Gastroesophageal sphincter (tissue), 4 donors: ENCODE results near the gene OR6K6. TPM values are rescaled to one million over a fixed set of nuclear protein-coding genes. Genes with fewer than 3 reads are reported as not detected.

Source experiments
- ATAC-seq: fragments of 150-250 bp; one replicate; pipeline ENCODE4 v1.9.1; 2016; ENCODE audit warnings: mild to moderate bottlenecking, moderate library complexity
- H3K27ac ChIP-seq, 4 donors: fragments of 200-600 bp; sonication (generic) in 3 of 4; 1 replicate in 3 of 4; 2 replicates in 1 of 4; pipeline ENCODE4 v1.5.1; 2016 to 2019
- H3K27me3 ChIP-seq: fragments of 200-600 bp; sonication (generic); one replicate; pipeline ENCODE4 v1.5.1; 2019
- H3K36me3 ChIP-seq, 2 donors: fragments of 200-600 bp; sonication (generic); one replicate each; pipeline ENCODE4 v1.5.1; 2019; ENCODE audit warnings: control low read depth in 1 of 2
- H3K4me1 ChIP-seq, 3 donors: fragments of 200-600 bp; sonication (generic); 1 replicate in 2 of 3; 2 replicates in 1 of 3; pipeline ENCODE4 v1.5.1; 2016 to 2019; ENCODE audit warnings: control low read depth in 2 of 3
- H3K4me3 ChIP-seq, 2 donors: fragments of 200-600 bp; sonication (generic); one replicate each; pipeline ENCODE4 v1.5.1; 2019; ENCODE audit warnings: mild to moderate bottlenecking in 1 of 2, moderate library complexity in 1 of 2
- H3K9me3 ChIP-seq, 3 donors: fragments of 200-600 bp; sonication (generic); one replicate each; pipeline ENCODE4 v1.5.1; 2017 to 2019; ENCODE audit warnings: control low read depth in 2 of 3
- EP300 ChIP-seq: sonication (generic); formaldehyde crosslinking; IDR thresholded peaks from one replicate; pipeline ENCODE4 v1.6.1; 2017; ENCODE audit warnings: antibody characterized with exemption, mild to moderate bottlenecking
- POLR2A ChIP-seq, 2 donors: fragments of 450-650 bp; IDR thresholded peaks; one replicate each; pipeline ENCODE4 v1.6.1; 2017; ENCODE audit warnings: antibody characterized with exemption in 2 of 2, mild to moderate bottlenecking in 2 of 2, moderate library complexity in 1 of 2
- POLR2AphosphoS5 ChIP-seq: sonication (generic); formaldehyde crosslinking; IDR thresholded peaks from one replicate; pipeline ENCODE4 v1.6.1; 2017; ENCODE audit warnings: antibody characterized with exemption
- WGBS, 2 donors: methylation state at CpG; one replicate each; pipeline ENCODE4 v1.1.5; 2018; ENCODE audit warnings: low coverage in 1 of 2; 5-methylcytosine and 5-hydroxymethylcytosine counted together
- total RNA-seq, 4 donors: library from RNA; depleted of rRNA; stranded (reverse); fragments of >200 nt; gene quantifications; one replicate each; pipeline ENCODE4 v1.1.0, GENCODE V29; 2016
- TF ChIP-seq, protein P1 (sequence below), 4 experiments: fragments of 200-600 bp in 2 of 4; fragments of 450-650 bp in 2 of 4; sonication (generic) in 1 of 4; IDR thresholded peaks; one replicate each; pipeline ENCODE4 v1.5.1; 2017 to 2019; ENCODE audit warnings: antibody characterized with exemption in 4 of 4, mild to moderate bottlenecking in 2 of 4, moderate library complexity in 2 of 4

The OR6K6 gene
- total RNA-seq = not detected

DNA sequence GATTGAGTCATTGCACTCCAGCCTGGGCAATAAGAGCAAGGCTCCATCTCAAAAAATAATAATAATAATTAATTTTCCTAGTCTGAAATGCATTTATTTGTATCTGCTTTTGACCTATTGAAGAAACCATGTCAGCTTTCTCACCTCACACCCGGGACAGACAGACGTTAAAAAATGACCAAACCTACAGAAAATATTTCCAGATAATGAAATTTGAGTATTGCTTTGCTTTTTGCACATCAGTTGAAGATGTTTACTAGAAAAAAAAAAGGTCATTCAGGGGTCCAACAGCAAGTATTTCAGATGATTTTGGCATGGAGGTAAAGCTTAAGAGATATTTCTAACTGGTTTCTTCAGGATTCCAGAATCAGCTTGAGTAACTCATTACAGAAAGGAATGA, at the start of gene OR6K6:
Gene OR6K6, plus strand, starts transcription at position 301 of the 400 bp plus-strand sequence. CDS start 168 bp downstream, outside the sequence.
- no peaks in the 10 kb centered on the region for H3K9me3 ChIP-seq
- no peaks in the 10 kb centered on the region for H3K4me1 ChIP-seq
- no peak within 1 kb of the TSS for H3K27ac ChIP-seq
- ATAC-seq = no peak
- H3K36me3 ChIP-seq = no peaks in the 10 kb centered on the region
- TF ChIP-seq EP300 = no peak
- TF ChIP-seq POLR2A (IDR thresholded peaks at IDR 0.05) = no peak
- TF ChIP-seq, protein P1, sequence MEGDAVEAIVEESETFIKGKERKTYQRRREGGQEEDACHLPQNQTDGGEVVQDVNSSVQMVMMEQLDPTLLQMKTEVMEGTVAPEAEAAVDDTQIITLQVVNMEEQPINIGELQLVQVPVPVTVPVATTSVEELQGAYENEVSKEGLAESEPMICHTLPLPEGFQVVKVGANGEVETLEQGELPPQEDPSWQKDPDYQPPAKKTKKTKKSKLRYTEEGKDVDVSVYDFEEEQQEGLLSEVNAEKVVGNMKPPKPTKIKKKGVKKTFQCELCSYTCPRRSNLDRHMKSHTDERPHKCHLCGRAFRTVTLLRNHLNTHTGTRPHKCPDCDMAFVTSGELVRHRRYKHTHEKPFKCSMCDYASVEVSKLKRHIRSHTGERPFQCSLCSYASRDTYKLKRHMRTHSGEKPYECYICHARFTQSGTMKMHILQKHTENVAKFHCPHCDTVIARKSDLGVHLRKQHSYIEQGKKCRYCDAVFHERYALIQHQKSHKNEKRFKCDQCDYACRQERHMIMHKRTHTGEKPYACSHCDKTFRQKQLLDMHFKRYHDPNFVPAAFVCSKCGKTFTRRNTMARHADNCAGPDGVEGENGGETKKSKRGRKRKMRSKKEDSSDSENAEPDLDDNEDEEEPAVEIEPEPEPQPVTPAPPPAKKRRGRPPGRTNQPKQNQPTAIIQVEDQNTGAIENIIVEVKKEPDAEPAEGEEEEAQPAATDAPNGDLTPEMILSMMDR (IDR thresholded peaks at IDR 0.05) = no peak
- TF ChIP-seq POLR2AphosphoS5 = no peak
- no peak within 1 kb of the TSS for H3K4me3 ChIP-seq
- 56 to 79% methylated on average over 2 of the region's 2 CpGs for WGBS, 2 donors
- no peaks in the 10 kb centered on the region for H3K27me3 ChIP-seq

DNA sequence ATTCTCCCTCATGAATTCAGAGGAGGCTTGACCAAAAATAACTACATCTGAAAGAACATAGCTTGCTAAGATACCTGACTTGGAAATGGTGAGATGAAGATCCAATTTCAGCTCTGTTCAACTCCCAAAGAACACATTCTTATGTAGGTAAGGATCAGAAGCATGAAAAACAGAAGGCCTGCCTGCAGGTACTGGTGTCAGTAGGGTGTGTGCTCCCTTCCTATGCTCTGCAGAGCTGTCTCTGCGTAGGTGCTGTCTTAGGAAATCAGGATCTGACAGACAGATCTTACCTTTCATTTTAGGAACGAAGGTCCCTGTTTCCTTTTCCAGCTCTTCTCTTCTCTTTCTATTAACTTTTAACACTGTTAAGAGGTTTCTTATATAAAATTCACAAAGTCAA, 48.4 kb upstream of the OR6K6 start:
- no peaks in the 10 kb centered on the region for H3K4me1 ChIP-seq
- no peak overlapping the region for H3K4me3 ChIP-seq
- TF ChIP-seq, protein P1 (IDR thresholded peaks at IDR 0.05) = no peak
- TF ChIP-seq POLR2A (IDR thresholded peaks at IDR 0.05) (no peak), POLR2AphosphoS5 (no peak), EP300 (no peak)
- no peaks in the 10 kb centered on the region for H3K27me3 ChIP-seq
- 52 to 71% methylated on average over 2 of the region's 2 CpGs for WGBS, 2 donors
- ATAC-seq = no peak
- no peak overlapping the region for H3K27ac ChIP-seq
- H3K36me3 ChIP-seq = no peaks in the 10 kb centered on the region
- no peaks in the 10 kb centered on the region for H3K9me3 ChIP-seq

- Histone ChIP-seq H3K9me3 (no peaks in the 10 kb centered on the region), H3K36me3 (no peaks in the 10 kb centered on the region), H3K27me3 (no peaks in the 10 kb centered on the region), H3K4me1 (no peaks in the 10 kb centered on the region), H3K27ac (no peak overlapping the region), H3K4me3 (no peak overlapping the region)
- WGBS, 2 donors = 49 to 57% methylated on average over 4 of the region's 4 CpGs
- no peak for ATAC-seq
- TF ChIP-seq, protein P1 (IDR thresholded peaks at IDR 0.05) = no peak
- TF ChIP-seq POLR2AphosphoS5 (no peak), EP300 (no peak), POLR2A (IDR thresholded peaks at IDR 0.05) (no peak)
Measured at GRCh38 chr1:158711098-158711497, 43.4 kb upstream of the OR6K6 start.

DNA sequence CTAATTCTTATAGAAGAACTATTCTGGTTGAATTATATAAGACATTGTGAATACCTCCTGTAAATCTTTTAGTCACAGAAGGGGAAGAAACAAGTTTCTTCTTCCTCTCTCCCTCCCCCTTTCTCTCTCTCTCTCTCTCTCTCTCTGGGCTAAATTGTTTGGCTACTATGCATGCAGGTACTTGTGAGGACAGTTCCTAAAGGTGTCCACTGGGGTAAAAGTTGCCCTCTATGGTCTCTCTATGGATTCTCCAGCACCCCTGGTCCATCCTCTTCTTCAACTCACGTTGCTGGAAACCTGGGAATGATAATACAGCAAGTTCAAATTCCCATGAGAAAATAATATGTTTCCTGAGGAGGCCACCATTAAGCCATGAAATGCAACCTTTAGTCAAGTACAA, 39.8 kb upstream of the OR6K6 start:
- ATAC-seq = no peak
- Histone ChIP-seq H3K9me3 (no peaks in the 10 kb centered on the region), H3K27ac (no peak overlapping the region), H3K4me3 (no peak overlapping the region), H3K4me1 (no peaks in the 10 kb centered on the region), H3K27me3 (no peaks in the 10 kb centered on the region), H3K36me3 (no peaks in the 10 kb centered on the region)
- 25 to 67% methylated on average over 1 of the region's 1 CpG for WGBS, 2 donors
- TF ChIP-seq, protein P1 (IDR thresholded peaks at IDR 0.05) = no peak
- TF ChIP-seq EP300 (no peak), POLR2A (IDR thresholded peaks at IDR 0.05) (no peak), POLR2AphosphoS5 (no peak)

DNA sequence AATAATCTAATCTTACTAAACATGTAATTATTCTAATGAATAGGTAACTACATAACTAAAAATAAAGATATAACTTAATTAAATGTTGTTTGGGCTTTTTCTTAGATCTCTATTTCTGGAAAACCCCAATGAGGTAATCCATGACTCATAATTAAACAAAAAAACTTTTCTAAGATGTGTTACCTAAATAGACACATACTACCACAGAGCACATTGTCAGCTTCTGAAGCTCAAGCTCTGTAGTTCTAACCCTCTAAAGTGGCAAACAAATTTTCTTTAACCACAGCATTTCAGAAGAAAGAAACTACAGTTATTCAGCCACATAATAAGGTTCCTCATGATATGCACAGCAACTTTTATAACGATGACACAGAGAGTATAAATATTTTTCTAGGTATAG, 38.2 kb upstream of the OR6K6 start:
- Histone ChIP-seq H3K9me3 (no peaks in the 10 kb centered on the region), H3K27ac (no peak overlapping the region), H3K36me3 (no peaks in the 10 kb centered on the region), H3K27me3 (no peaks in the 10 kb centered on the region), H3K4me3 (no peak overlapping the region), H3K4me1 (no peaks in the 10 kb centered on the region)
- TF ChIP-seq, protein P1 (IDR thresholded peaks at IDR 0.05) = no peak
- TF ChIP-seq POLR2A (IDR thresholded peaks at IDR 0.05) = no peak
- TF ChIP-seq POLR2AphosphoS5 = no peak
- no peak for TF ChIP-seq EP300
- 80 to 100% methylated on average over 1 of the region's 1 CpG for WGBS, 2 donors
- no peak for ATAC-seq
